ENCODE measurements around the gene MYH3.
"Not testable (repeated sequence)": the region's sequence is repeated elsewhere in the genome, so short reads cannot be mapped to it uniquely, and the experiment has no call there.

The MYH3 gene

GRCh38 chr17:10657148-10657547 is at the start of gene MYH3:
Gene MYH3 (minus strand): TSS chr17:10657309. CDS start chr17:10655064, 2,245 bp downstream.
- DNase-seq, result no peak

GRCh38 chr17:10705727-10706126 is 48.6 kb upstream of the MYH3 start:
- DNase-seq, result no peak

- DNase-seq, result no peak
Measured at GRCh38 chr17:10702574-10702973, 45.5 kb upstream of the MYH3 start.

- no peak for DNase-seq
Measured at GRCh38 chr17:10699856-10700255, 42.7 kb upstream of the MYH3 start.

GRCh38 chr17:10698096-10698818 is 41.1 kb upstream of the MYH3 start:
- DNase-seq, result no peak

- DNase-seq, result peak; percentile 57
Measured at GRCh38 chr17:10697092-10698081, 40.3 kb upstream of the MYH3 start, which contains the start of the genes ADPRM and SCO1. Gene ADPRM (plus strand): TSS chr17:10697594. CDS start chr17:10704927, 7,333 bp downstream. Gene SCO1 (minus strand): TSS chr17:10697533. CDS start chr17:10697507, 26 bp downstream.

- not testable (repeated sequence) for DNase-seq
Measured at GRCh38 chr17:10695875-10696407, 38.8 kb upstream of the MYH3 start.

- DNase-seq, result no peak
Measured at GRCh38 chr17:10687499-10687898, 30.4 kb upstream of the MYH3 start.

- no peak for DNase-seq
Measured at GRCh38 chr17:10683853-10684252, 26.7 kb upstream of the MYH3 start.

- no peak for DNase-seq
Measured at GRCh38 chr17:10681866-10682446, 24.8 kb upstream of the MYH3 start.

GRCh38 chr17:10674704-10675103 is 17.6 kb upstream of the MYH3 start:
- no peak for DNase-seq

GRCh38 chr17:10673312-10673711 is 16.2 kb upstream of the MYH3 start:
- no peak for DNase-seq

GRCh38 chr17:10668775-10669174 is 11.7 kb upstream of the MYH3 start:
- DNase-seq, result no peak

- no peak for DNase-seq
Measured at GRCh38 chr17:10666906-10667305, 9.8 kb upstream of the MYH3 start.

- DNase-seq, result no peak
Measured at GRCh38 chr17:10664571-10664970, 7.5 kb upstream of the MYH3 start.

- no peak for DNase-seq
Measured at GRCh38 chr17:10663231-10663630, 6.1 kb upstream of the MYH3 start.

- no peak for DNase-seq
Measured at GRCh38 chr17:10661437-10661836, 4.3 kb upstream of the MYH3 start.

GRCh38 chr17:10657879-10658278 is 770 bp upstream of the MYH3 start:
- no peak for DNase-seq

GRCh38 chr17:10653987-10654386 is 3.1 kb downstream of the MYH3 start:
- DNase-seq, result no peak

- no peak for DNase-seq
Measured at GRCh38 chr17:10652984-10653659, 4.0 kb downstream of the MYH3 start.

- no peak for DNase-seq
Measured at GRCh38 chr17:10651927-10652326, 5.2 kb downstream of the MYH3 start.

- no peak for DNase-seq
Measured at GRCh38 chr17:10649602-10650001, 7.5 kb downstream of the MYH3 start.
